ENCODE data around the gene SCRG1. TPM values are rescaled to one million over a fixed set of nuclear protein-coding genes. Genes with fewer than 3 reads are reported as not detected.

Gene SCRG1
- 0.19 TPM for polyA plus RNA-seq (2012; ENCODE audit: missing spikeins)

- FAIRE-seq = no peak
- TF ChIP-seq POLR2AphosphoS5 (IDR thresholded peaks at IDR 0.05; ENCODE audit: low read depth, low read length) (no peak), POLR2A (IDR thresholded peaks at IDR 0.05; ENCODE audit: low read depth, low read length) (no peak), TAF1 (IDR thresholded peaks at IDR 0.05; ENCODE audit: borderline replicate concordance, low read depth, low read length) (no peak)
- DNase-seq (ENCODE audit: insufficient read length) = no peak
These were observed at the start of gene SCRG1 for GRCh38 chr4:173398779-173399415. Gene SCRG1, minus strand, starts transcription at chr4:173399116. Its CDS starts 7,702 bp downstream, at chr4:173391414.

- FAIRE-seq = peak; percentile 30
- no peak for TF ChIP-seq POLR2A (IDR thresholded peaks at IDR 0.05; ENCODE audit: low read depth, low read length)
- no peak for TF ChIP-seq TAF1 (IDR thresholded peaks at IDR 0.05; ENCODE audit: borderline replicate concordance, low read depth, low read length)
- no peak for TF ChIP-seq POLR2AphosphoS5 (IDR thresholded peaks at IDR 0.05; ENCODE audit: low read depth, low read length)
- no peak for DNase-seq (ENCODE audit: insufficient read length)
These were observed 49.2 kb upstream of the SCRG1 start for GRCh38 chr4:173448103-173448502.

- DNase-seq (ENCODE audit: insufficient read length) (peak; percentile 7), FAIRE-seq (peak; percentile 81)
- TF ChIP-seq TAF1 (IDR thresholded peaks at IDR 0.05; ENCODE audit: borderline replicate concordance, low read depth, low read length) = no peak
- TF ChIP-seq POLR2A (IDR thresholded peaks at IDR 0.05; ENCODE audit: low read depth, low read length) = no peak
- TF ChIP-seq POLR2AphosphoS5 (IDR thresholded peaks at IDR 0.05; ENCODE audit: low read depth, low read length) = no peak
These were observed 47.5 kb upstream of the SCRG1 start for GRCh38 chr4:173446416-173446815.

- TF ChIP-seq POLR2AphosphoS5 (IDR thresholded peaks at IDR 0.05; ENCODE audit: low read depth, low read length) (no peak), TAF1 (IDR thresholded peaks at IDR 0.05; ENCODE audit: borderline replicate concordance, low read depth, low read length) (no peak), POLR2A (IDR thresholded peaks at IDR 0.05; ENCODE audit: low read depth, low read length) (no peak)
- DNase-seq (ENCODE audit: insufficient read length) = no peak
- no peak for FAIRE-seq
These were observed 44.2 kb upstream of the SCRG1 start for GRCh38 chr4:173443121-173443520.

- no peak for DNase-seq (ENCODE audit: insufficient read length)
- no peak for FAIRE-seq
- no peak for TF ChIP-seq TAF1 (IDR thresholded peaks at IDR 0.05; ENCODE audit: borderline replicate concordance, low read depth, low read length)
- no peak for TF ChIP-seq POLR2AphosphoS5 (IDR thresholded peaks at IDR 0.05; ENCODE audit: low read depth, low read length)
- TF ChIP-seq POLR2A (IDR thresholded peaks at IDR 0.05; ENCODE audit: low read depth, low read length) = no peak
These were observed 43.5 kb upstream of the SCRG1 start for GRCh38 chr4:173442223-173442932.

GRCh38 chr4:173440888-173441287 lies 42.0 kb upstream of the SCRG1 start:
- no peak for TF ChIP-seq TAF1 (IDR thresholded peaks at IDR 0.05; ENCODE audit: borderline replicate concordance, low read depth, low read length)
- no peak for TF ChIP-seq POLR2A (IDR thresholded peaks at IDR 0.05; ENCODE audit: low read depth, low read length)
- TF ChIP-seq POLR2AphosphoS5 (IDR thresholded peaks at IDR 0.05; ENCODE audit: low read depth, low read length) = no peak
- FAIRE-seq (no peak), DNase-seq (ENCODE audit: insufficient read length) (no peak)

GRCh38 chr4:173436771-173437265 lies 37.9 kb upstream of the SCRG1 start:
- TF ChIP-seq TAF1 (IDR thresholded peaks at IDR 0.05; ENCODE audit: borderline replicate concordance, low read depth, low read length) = no peak
- no peak for TF ChIP-seq POLR2A (IDR thresholded peaks at IDR 0.05; ENCODE audit: low read depth, low read length)
- TF ChIP-seq POLR2AphosphoS5 (IDR thresholded peaks at IDR 0.05; ENCODE audit: low read depth, low read length) = no peak
- FAIRE-seq = no peak
- DNase-seq (ENCODE audit: insufficient read length) = no peak

GRCh38 chr4:173436149-173436579 lies 37.2 kb upstream of the SCRG1 start:
- DNase-seq (ENCODE audit: insufficient read length) (no peak), FAIRE-seq (no peak)
- no peak for TF ChIP-seq POLR2AphosphoS5 (IDR thresholded peaks at IDR 0.05; ENCODE audit: low read depth, low read length)
- TF ChIP-seq POLR2A (IDR thresholded peaks at IDR 0.05; ENCODE audit: low read depth, low read length) = no peak
- TF ChIP-seq TAF1 (IDR thresholded peaks at IDR 0.05; ENCODE audit: borderline replicate concordance, low read depth, low read length) = no peak

GRCh38 chr4:173434231-173434630 lies 35.3 kb upstream of the SCRG1 start:
- TF ChIP-seq POLR2AphosphoS5 (IDR thresholded peaks at IDR 0.05; ENCODE audit: low read depth, low read length) = no peak
- no peak for TF ChIP-seq TAF1 (IDR thresholded peaks at IDR 0.05; ENCODE audit: borderline replicate concordance, low read depth, low read length)
- no peak for TF ChIP-seq POLR2A (IDR thresholded peaks at IDR 0.05; ENCODE audit: low read depth, low read length)
- FAIRE-seq = no peak
- no peak for DNase-seq (ENCODE audit: insufficient read length)

- no peak for FAIRE-seq
- no peak for DNase-seq (ENCODE audit: insufficient read length)
- TF ChIP-seq POLR2A (IDR thresholded peaks at IDR 0.05; ENCODE audit: low read depth, low read length) (no peak), TAF1 (IDR thresholded peaks at IDR 0.05; ENCODE audit: borderline replicate concordance, low read depth, low read length) (no peak), POLR2AphosphoS5 (IDR thresholded peaks at IDR 0.05; ENCODE audit: low read depth, low read length) (no peak)
These were observed 34.5 kb upstream of the SCRG1 start for GRCh38 chr4:173433447-173433846.

GRCh38 chr4:173432430-173432829 lies 33.5 kb upstream of the SCRG1 start:
- no peak for TF ChIP-seq POLR2AphosphoS5 (IDR thresholded peaks at IDR 0.05; ENCODE audit: low read depth, low read length)
- no peak for TF ChIP-seq POLR2A (IDR thresholded peaks at IDR 0.05; ENCODE audit: low read depth, low read length)
- no peak for TF ChIP-seq TAF1 (IDR thresholded peaks at IDR 0.05; ENCODE audit: borderline replicate concordance, low read depth, low read length)
- DNase-seq (ENCODE audit: insufficient read length) = no peak
- FAIRE-seq = no peak

GRCh38 chr4:173426064-173426463 lies 27.1 kb upstream of the SCRG1 start:
- FAIRE-seq (no peak), DNase-seq (ENCODE audit: insufficient read length) (no peak)
- no peak for TF ChIP-seq TAF1 (IDR thresholded peaks at IDR 0.05; ENCODE audit: borderline replicate concordance, low read depth, low read length)
- TF ChIP-seq POLR2AphosphoS5 (IDR thresholded peaks at IDR 0.05; ENCODE audit: low read depth, low read length) = no peak
- TF ChIP-seq POLR2A (IDR thresholded peaks at IDR 0.05; ENCODE audit: low read depth, low read length) = no peak
